Stomach smooth muscle (tissue), 2 donors: ENCODE data around the gene PPP1R14B.

Experiments
- H3K27ac ChIP-seq: one replicate; pipeline ENCODE4 v1.7.0; 2013; ENCODE audit warnings: mild to moderate bottlenecking, low read length, inconsistent platforms
- H3K27me3 ChIP-seq, 2 donors: one replicate each; pipeline ENCODE4 v1.7.0; 2013; ENCODE audit warnings: low read length in 2 of 2; ENCODE audit not compliant: insufficient read depth in 2 of 2, control insufficient read depth in 1 of 2
- H3K36me3 ChIP-seq, 2 donors: one replicate each; pipeline ENCODE4 v1.7.0; 2013; ENCODE audit warnings: low read length in 2 of 2; ENCODE audit not compliant: control insufficient read depth in 2 of 2, insufficient read depth in 2 of 2
- H3K4me1 ChIP-seq: one replicate; pipeline ENCODE4 v1.7.0; 2013; ENCODE audit warnings: low read length; ENCODE audit not compliant: control insufficient read depth, insufficient read depth
- H3K4me3 ChIP-seq, 2 donors: one replicate each; pipeline ENCODE4 v1.7.0; 2013; ENCODE audit warnings: low read length in 2 of 2
- H3K9ac ChIP-seq, 2 donors: one replicate each; pipeline ENCODE4 v1.7.0; 2013; ENCODE audit warnings: low read length in 2 of 2, mild to moderate bottlenecking in 1 of 2
- H3K9me3 ChIP-seq, 2 donors: one replicate each; pipeline ENCODE4 v1.7.0; 2013; ENCODE audit warnings: low read length in 2 of 2; ENCODE audit not compliant: control insufficient read depth in 2 of 2
- donor health status: healthy.
- donor health status: Pancreatic carcinoma.

PPP1R14B gene

GRCh38 chr11:64241491-64242374 is 5.0 kb downstream of the PPP1R14B start:
- H3K9me3 ChIP-seq: no peaks in the 10 kb centered on the region
- H3K27ac ChIP-seq: peak overlapping the region; percentile 100
- peak overlapping the region; percentile 73 to 74 for H3K9ac ChIP-seq
- no peaks in the 10 kb centered on the region for H3K27me3 ChIP-seq
- H3K4me3 ChIP-seq: peak overlapping the region; percentile 75 to 86
- H3K36me3 ChIP-seq: peaks cover 8 to 17% of the 10 kb centered on the region in 2 donors
- peaks cover 46% of the 10 kb centered on the region for H3K4me1 ChIP-seq

- no peaks in the 10 kb centered on the region for H3K27me3 ChIP-seq
- no peaks in the 10 kb centered on the region for H3K9me3 ChIP-seq
- H3K27ac ChIP-seq: peak overlapping the region; percentile 100
- peaks cover 8 to 17% of the 10 kb centered on the region in 2 donors for H3K36me3 ChIP-seq
- H3K4me1 ChIP-seq: peaks cover 45% of the 10 kb centered on the region
- peak overlapping the region; percentile 80 to 84 for H3K9ac ChIP-seq
- H3K4me3 ChIP-seq: peak overlapping the region; percentile 63 to 86
These were observed 5.6 kb downstream of the PPP1R14B start for GRCh38 chr11:64241241-64241490.

- Histone ChIP-seq H3K4me1 (peaks cover 45% of the 10 kb centered on the region), H3K9me3 (no peaks in the 10 kb centered on the region), H3K36me3 (peaks cover 8 to 17% of the 10 kb centered on the region in 2 donors), H3K27me3 (no peaks in the 10 kb centered on the region), H3K9ac (peak within 1 kb of the TSS; percentile 84 to 97), H3K4me3 (peak within 1 kb of the TSS; percentile 75 to 86), H3K27ac (peak within 1 kb of the TSS; percentile 100)
These were observed 6.1 kb downstream of the PPP1R14B start, which contains the start of gene FKBP2 for GRCh38 chr11:64240435-64241240. Gene FKBP2 (plus strand): TSS chr11:64241095. CDS start chr11:64242388, 1,293 bp downstream.

GRCh38 chr11:64239662-64240434 is 6.9 kb downstream of the PPP1R14B start:
- Histone ChIP-seq H3K4me1 (peaks cover 45% of the 10 kb centered on the region), H3K27ac (peak overlapping the region; percentile 100), H3K36me3 (peaks cover 8 to 17% of the 10 kb centered on the region in 2 donors), H3K27me3 (no peaks in the 10 kb centered on the region), H3K9me3 (no peaks in the 10 kb centered on the region), H3K9ac (peak overlapping the region; percentile 84 to 97), H3K4me3 (peak overlapping the region; percentile 67 to 81)

- Histone ChIP-seq H3K27ac (no peak overlapping the region), H3K4me3 (no peak overlapping the region), H3K4me1 (peaks cover 46% of the 10 kb centered on the region), H3K36me3 (peaks cover 8 to 17% of the 10 kb centered on the region in 2 donors), H3K9ac (no peak overlapping the region), H3K9me3 (no peaks in the 10 kb centered on the region), H3K27me3 (no peaks in the 10 kb centered on the region)
These were observed 7.7 kb downstream of the PPP1R14B start for GRCh38 chr11:64238999-64239398.

GRCh38 chr11:64238076-64238475 is 8.7 kb downstream of the PPP1R14B start:
- H3K27ac ChIP-seq: peak overlapping the region; percentile 31
- no peak overlapping the region for H3K9ac ChIP-seq
- H3K36me3 ChIP-seq: peaks cover 8 to 10% of the 10 kb centered on the region in 2 donors
- H3K9me3 ChIP-seq: no peaks in the 10 kb centered on the region
- H3K4me3 ChIP-seq: no peak overlapping the region
- H3K4me1 ChIP-seq: peaks cover 49% of the 10 kb centered on the region
- H3K27me3 ChIP-seq: no peaks in the 10 kb centered on the region

- Histone ChIP-seq H3K4me3 (no peak overlapping the region), H3K27ac (peak overlapping the region; percentile 31), H3K27me3 (no peaks in the 10 kb centered on the region), H3K9me3 (no peaks in the 10 kb centered on the region), H3K36me3 (peaks cover 8 to 10% of the 10 kb centered on the region in 2 donors), H3K9ac (no peak overlapping the region), H3K4me1 (peaks cover 49% of the 10 kb centered on the region)
These were observed 9.2 kb downstream of the PPP1R14B start for GRCh38 chr11:64237484-64237951.

GRCh38 chr11:64235437-64236161 is 11.1 kb downstream of the PPP1R14B start:
- H3K27me3 ChIP-seq: no peaks in the 10 kb centered on the region
- peaks cover 56% of the 10 kb centered on the region for H3K4me1 ChIP-seq
- peaks cover 8 to 10% of the 10 kb centered on the region in 2 donors for H3K36me3 ChIP-seq
- H3K9ac ChIP-seq: peak overlapping the region in 1 of 2 donors; percentile 64
- peak overlapping the region; percentile 72 to 77 for H3K4me3 ChIP-seq
- no peaks in the 10 kb centered on the region for H3K9me3 ChIP-seq
- peak overlapping the region; percentile 66 for H3K27ac ChIP-seq

GRCh38 chr11:64234647-64235379 is 11.9 kb downstream of the PPP1R14B start:
- Histone ChIP-seq H3K9me3 (no peaks in the 10 kb centered on the region), H3K9ac (peak overlapping the region; percentile 53 to 64), H3K27me3 (no peaks in the 10 kb centered on the region), H3K27ac (peak overlapping the region; percentile 66), H3K36me3 (peaks cover 8 to 10% of the 10 kb centered on the region in 2 donors), H3K4me3 (peak overlapping the region; percentile 72 to 77), H3K4me1 (peaks cover 52% of the 10 kb centered on the region)
